Mesothelial cell of epicardium (in vitro differentiated cells): ENCODE data around the gene AFAP1L2. TPM values are rescaled to one million over a fixed set of nuclear protein-coding genes. Genes with fewer than 3 reads are reported as not detected.
"Not testable (repeated sequence)": the region's sequence is repeated elsewhere in the genome, so short reads cannot be mapped to it uniquely, and the experiment has no call there.

Source experiments
- DNase-seq, 2 experiments: peaks; one replicate each; pipeline ENCODE4 v3.0.0; 2021; ENCODE audit warnings: low spot score in 2 of 2; ENCODE audit not compliant: unreplicated experiment in 2 of 2
- H3K27ac Mint-ChIP-seq: 2 replicates; pipeline ENCODE4 v1.8.0; 2021; ENCODE audit warnings: mixed read lengths
- H3K27me3 Mint-ChIP-seq: 2 replicates; pipeline ENCODE4 v1.8.0; 2021; ENCODE audit warnings: low read depth, mixed read lengths
- H3K36me3 Mint-ChIP-seq: 2 replicates; pipeline ENCODE4 v1.8.0; 2021; ENCODE audit warnings: mixed read lengths
- H3K4me1 Mint-ChIP-seq: 2 replicates; pipeline ENCODE4 v1.8.0; 2021; ENCODE audit warnings: mixed read lengths
- H3K4me3 Mint-ChIP-seq: 2 replicates; pipeline ENCODE4 v1.8.0; 2021; ENCODE audit warnings: mild to moderate bottlenecking, moderate library complexity, mixed read lengths
- H3K9me3 Mint-ChIP-seq: 2 replicates; pipeline ENCODE4 v1.8.0; 2021; ENCODE audit warnings: mixed read lengths
- CTCF ChIP-seq: fragments of 200-600 bp; sonication (generic); IDR thresholded peaks from one replicate; pipeline ENCODE4 v1.5.0; 2021; ENCODE audit warnings: antibody characterized with exemption; ENCODE audit not compliant: unreplicated experiment
- total RNA-seq: library from RNA; stranded (reverse); gene quantifications from 3 replicates; pipeline ENCODE4 v1.2.1, GENCODE V29; 2021

AFAP1L2 gene
- total RNA-seq, 1 donor from 2014 or later: 5.7 TPM

- no peak for DNase-seq
- Mint-ChIP-seq H3K9me3 (no peaks in the 10 kb centered on the region), H3K4me3 (no peak overlapping the region), H3K27ac (no peak overlapping the region), H3K36me3 (no peaks in the 10 kb centered on the region), H3K27me3 (no peaks in the 10 kb centered on the region), H3K4me1 (peaks cover 23% of the 10 kb centered on the region)
- TF ChIP-seq CTCF: no peak
Observed at GRCh38 chr10:114352653-114353298, 51.5 kb downstream of the AFAP1L2 start.

- peak overlapping the region; percentile 88 for H3K27ac Mint-ChIP-seq
- no peaks in the 10 kb centered on the region for H3K27me3 Mint-ChIP-seq
- no peak for DNase-seq
- peaks cover 27% of the 10 kb centered on the region for H3K4me1 Mint-ChIP-seq
- no peak for TF ChIP-seq CTCF
- no peaks in the 10 kb centered on the region for H3K36me3 Mint-ChIP-seq
- H3K4me3 Mint-ChIP-seq: no peak overlapping the region
- H3K9me3 Mint-ChIP-seq: no peaks in the 10 kb centered on the region
Observed at GRCh38 chr10:114350751-114351150, 53.6 kb downstream of the AFAP1L2 start.

GRCh38 chr10:114349522-114350215 is 54.6 kb downstream of the AFAP1L2 start:
- Mint-ChIP-seq H3K4me3 (no peak overlapping the region), H3K36me3 (no peaks in the 10 kb centered on the region), H3K27ac (peak overlapping the region; percentile 88), H3K27me3 (no peaks in the 10 kb centered on the region), H3K9me3 (no peaks in the 10 kb centered on the region), H3K4me1 (peaks cover 27% of the 10 kb centered on the region)
- no peak for TF ChIP-seq CTCF
- no peak for DNase-seq

- not testable (repeated sequence) for H3K9me3 Mint-ChIP-seq, H3K27me3 Mint-ChIP-seq
Observed at GRCh38 chr10:114349071-114349470, 55.2 kb downstream of the AFAP1L2 start.

GRCh38 chr10:114347791-114348190 is 56.5 kb downstream of the AFAP1L2 start:
- Mint-ChIP-seq H3K27ac (no peak overlapping the region), H3K4me3 (no peak overlapping the region), H3K27me3 (no peaks in the 10 kb centered on the region), H3K9me3 (no peaks in the 10 kb centered on the region), H3K36me3 (no peaks in the 10 kb centered on the region), H3K4me1 (peaks cover 41% of the 10 kb centered on the region)
- DNase-seq: no peak
- TF ChIP-seq CTCF: no peak

More at GRCh38 chr10:114349071-114349470, 55.2 kb downstream of the AFAP1L2 start:
- H3K4me3 Mint-ChIP-seq, DNase-seq, H3K36me3 Mint-ChIP-seq, H3K27ac Mint-ChIP-seq: not testable (repeated sequence)
- peaks cover 32% of the 10 kb centered on the region for H3K4me1 Mint-ChIP-seq

- Mint-ChIP-seq H3K36me3 (no peaks in the 10 kb centered on the region), H3K27ac (no peak overlapping the region), H3K4me3 (no peak overlapping the region), H3K27me3 (no peaks in the 10 kb centered on the region), H3K4me1 (peaks cover 41% of the 10 kb centered on the region), H3K9me3 (no peaks in the 10 kb centered on the region)
- no peak for TF ChIP-seq CTCF
- no peak for DNase-seq
Observed at GRCh38 chr10:114347241-114347640, 57.1 kb downstream of the AFAP1L2 start.
